HepG2 (cell line): ENCODE measurements around the gene ANKRD7. TPM values are rescaled to one million over a fixed set of nuclear protein-coding genes. Genes with fewer than 3 reads are reported as not detected.

Experiments used
- ATF7 ChIP-seq, 2 experiments: fragments of 450-650 bp in 1 of 2; sonication (generic) in 1 of 2; formaldehyde crosslinking in 1 of 2; IDR thresholded peaks; 2 replicates each; pipeline versions ENCODE4 v1.4.0 to v1.6.1; 2016 to 2020; ENCODE audit warnings: antibody characterized with exemption in 1 of 2, mild to moderate bottlenecking in 1 of 2, missing genetic modification reagents in 1 of 2
- CEBPB ChIP-seq: IDR thresholded peaks from 2 replicates; pipeline ENCODE4 v1.6.1; 2011; ENCODE audit warnings: low read depth, low read length, improper control_type of control experiment, borderline replicate concordance
- ERF ChIP-seq: IDR thresholded peaks from 2 replicates; pipeline ENCODE4 v1.6.1; 2018; ENCODE audit warnings: missing biosample characterization, missing genetic modification reagents
- HNRNPK ChIP-seq: fragments of 200-400 bp; formaldehyde crosslinking; IDR thresholded peaks from 2 replicates; pipeline ENCODE4 v1.6.1; 2018; ENCODE audit warnings: low read length, low read depth, moderate library complexity, mild to moderate bottlenecking; ENCODE audit not compliant: poor library complexity, severe bottlenecking
- KAT2B ChIP-seq: fragments of 150-350 bp; IDR thresholded peaks from 2 replicates; pipeline ENCODE4 v1.6.1; 2014; ENCODE audit warnings: low read depth, low read length, borderline replicate concordance
- KDM1A ChIP-seq: IDR thresholded peaks from 2 replicates; pipeline ENCODE4 v1.6.1; 2016; ENCODE audit warnings: missing compliant biosample characterization
- KDM3A ChIP-seq: IDR thresholded peaks from 2 replicates; pipeline ENCODE4 v1.6.1; 2018; ENCODE audit warnings: low read depth, missing compliant biosample characterization
- LCORL ChIP-seq, 2 experiments: fragments of 450-650 bp in 1 of 2; sonication (generic) in 1 of 2; formaldehyde crosslinking in 1 of 2; IDR thresholded peaks; 2 replicates each; pipeline versions ENCODE4 v1.5.0 to v1.6.1; 2017 to 2020; ENCODE audit warnings: antibody characterized with exemption in 1 of 2, missing genetic modification reagents in 1 of 2
- MIXL1 ChIP-seq: IDR thresholded peaks from 2 replicates; pipeline ENCODE4 v1.6.1; 2016
- MTA1 ChIP-seq: sonication (generic); formaldehyde crosslinking; IDR thresholded peaks from 2 replicates; pipeline ENCODE4 v1.4.0; 2020; ENCODE audit warnings: missing genetic modification reagents, mild to moderate bottlenecking, borderline replicate concordance
- REL ChIP-seq: sonication (generic); formaldehyde crosslinking; conservative IDR thresholded peaks from 2 replicates; pipeline ENCODE4 v1.8.0; 2022; ENCODE audit warnings: mild to moderate bottlenecking, missing genetic modification reagents, moderate library complexity
- SPEN ChIP-seq: sonication (generic); formaldehyde crosslinking; IDR thresholded peaks from 2 replicates; pipeline ENCODE4 v1.5.1; 2020; ENCODE audit warnings: low read depth, mild to moderate bottlenecking, missing genetic modification reagents
- TCF12 ChIP-seq, 2 experiments: fragments of 450-650 bp in 1 of 2; sonication (generic) in 1 of 2; formaldehyde crosslinking in 1 of 2; IDR thresholded peaks; 2 replicates each; pipeline versions ENCODE4 v1.6.1 to v1.8.0; 2017 to 2022; ENCODE audit warnings: antibody characterized with exemption in 1 of 2, mild to moderate bottlenecking in 1 of 2, missing genetic modification reagents in 1 of 2, moderate library complexity in 1 of 2
- ZFP36L2 ChIP-seq: sonication (generic); formaldehyde crosslinking; IDR thresholded peaks from 2 replicates; pipeline ENCODE4 v1.4.0; 2020; ENCODE audit warnings: missing genetic modification reagents
- ZKSCAN1 ChIP-seq: fragments of 150-350 bp; IDR thresholded peaks from 2 replicates; pipeline ENCODE4 v1.6.1; 2014; ENCODE audit warnings: low read length
- ZNF136 ChIP-seq: sonication (generic); formaldehyde crosslinking; IDR thresholded peaks from 2 replicates; pipeline ENCODE4 v1.8.1; 2022; ENCODE audit warnings: low read depth, mild to moderate bottlenecking, moderate library complexity, missing genetic modification reagents
- ZNF33B ChIP-seq: sonication (generic); formaldehyde crosslinking; IDR thresholded peaks from 2 replicates; pipeline ENCODE4 v1.5.1; 2020; ENCODE audit warnings: mild to moderate bottlenecking, missing genetic modification reagents
- ZNF512 ChIP-seq: sonication (generic); formaldehyde crosslinking; IDR thresholded peaks from 2 replicates; pipeline ENCODE4 v1.4.0; 2020; ENCODE audit warnings: mild to moderate bottlenecking, missing genetic modification reagents
- ZNF530 ChIP-seq: sonication (generic); formaldehyde crosslinking; IDR thresholded peaks from 2 replicates; pipeline ENCODE4 v1.5.0; 2020; ENCODE audit warnings: low read depth, mild to moderate bottlenecking, missing genetic modification reagents
- ZNF605 ChIP-seq: sonication (generic); formaldehyde crosslinking; IDR thresholded peaks from 2 replicates; pipeline ENCODE4 v1.8.0; 2022; ENCODE audit warnings: mild to moderate bottlenecking, missing genetic modification reagents
- ZNF768 ChIP-seq: sonication (generic); formaldehyde crosslinking; IDR thresholded peaks from 2 replicates; pipeline ENCODE4 v1.4.0; 2020; ENCODE audit warnings: missing genetic modification reagents
- polyA plus RNA-seq, 8 experiments: library from polyadenylated mRNA; depleted of rRNA in 3 of 8; stranded (reverse) in 7 of 8; unstranded in 1 of 8; fragments of >200 nt; fragmentation: Illumina TruSeq in 4 of 8; extraction: Trizol in 4 of 8; gene quantifications; 2 replicates each; pipeline versions ENCODE4 v1.2.1 to v1.2.3, GENCODE V29; 2011 to 2016; ENCODE audit warnings: low read depth in 4 of 8, missing spikeins in 1 of 8, mixed read lengths in 1 of 8; ENCODE audit not compliant: insufficient read depth in 1 of 8
- total RNA-seq, 5 experiments: library from RNA; depleted of rRNA; stranded (reverse); fragments of >200 nt; fragmentation: Illumina TruSeq; extraction: Trizol; gene quantifications; 2 replicates each; pipeline ENCODE4 v1.2.3, GENCODE V29; 2016; ENCODE audit warnings: low read depth in 1 of 5
- TF ChIP-seq, protein P1 (sequence below): sonication (generic); formaldehyde crosslinking; IDR thresholded peaks from 2 replicates; pipeline ENCODE4 v1.8.0; 2022; ENCODE audit warnings: missing genetic modification reagents, low read depth, mild to moderate bottlenecking, borderline replicate concordance
- TF ChIP-seq, protein P2 (sequence below): sonication (generic); formaldehyde crosslinking; conservative IDR thresholded peaks from 2 replicates; pipeline ENCODE4 v1.8.1; 2023; ENCODE audit warnings: missing genetic modification reagents
- TF ChIP-seq, protein P3 (sequence below): sonication (generic); formaldehyde crosslinking; IDR thresholded peaks from 2 replicates; pipeline ENCODE4 v1.4.0; 2020; ENCODE audit warnings: mild to moderate bottlenecking, missing genetic modification reagents

The ANKRD7 gene
- total and polyA plus RNA-seq, 2 of the 13 experiments (the other 11 are each of a cell fraction or from before 2014, with no cell fraction given): not detected

DNA sequence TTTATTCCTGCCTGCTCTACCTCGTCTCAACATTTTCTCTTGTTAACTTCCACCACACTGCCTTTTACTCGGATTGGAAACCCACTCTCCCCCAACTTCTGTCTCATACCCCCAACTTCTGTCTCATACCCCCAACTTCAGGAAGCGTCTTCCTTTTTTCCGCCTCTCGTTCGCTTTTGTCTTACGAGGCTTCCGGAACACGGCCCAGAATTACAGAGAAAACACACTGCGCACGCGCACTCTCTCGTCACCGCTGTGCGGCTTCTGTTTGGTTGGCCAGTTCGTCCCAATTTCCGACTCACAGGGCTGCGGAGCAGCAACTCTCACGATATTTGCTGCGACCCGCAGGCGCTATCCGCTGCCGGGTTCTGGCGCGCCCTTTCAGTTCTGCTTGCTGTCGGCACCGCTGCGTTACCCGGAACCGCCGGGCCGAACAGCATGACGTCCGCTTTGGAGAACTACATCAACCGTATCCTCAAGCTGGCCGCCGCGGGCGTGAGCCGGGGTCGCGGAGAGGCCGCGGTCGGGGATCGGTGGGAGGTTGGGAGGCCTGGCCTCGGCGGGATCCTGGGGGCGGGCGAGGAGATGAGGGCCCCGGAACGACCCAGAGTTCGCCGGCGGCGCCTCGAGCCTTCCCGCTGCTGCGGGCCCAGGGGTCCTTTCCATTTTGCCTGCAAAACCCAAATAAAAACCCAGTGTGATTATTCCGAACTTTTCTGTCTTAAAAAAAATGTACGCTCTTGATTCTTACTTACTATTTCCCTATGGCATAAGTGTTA lies 40.5 kb upstream of the ANKRD7 start, which contains the start of gene LSM8 (continued):
- no peak for TF ChIP-seq HNRNPK
- TF ChIP-seq, protein P1, sequence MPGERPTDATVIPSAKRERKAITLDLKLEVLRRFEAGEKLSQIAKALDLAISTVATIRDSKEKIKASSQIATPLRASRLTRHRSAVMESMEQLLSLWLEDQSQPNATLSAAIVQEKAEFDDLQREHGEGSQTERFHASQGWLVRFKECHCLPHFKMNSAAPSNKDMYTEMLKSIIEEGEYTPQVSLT (CRISPR knock-in tag): no peak
- no peak for TF ChIP-seq MTA1
- no peak for TF ChIP-seq CEBPB
- peak; percentile 76; the same call in 1 of the 2 replicates for TF ChIP-seq ZNF768
- TF ChIP-seq ZNF530 (CRISPR knock-in tag): no peak
- TF ChIP-seq ZNF512 (CRISPR knock-in tag): peak; percentile 37; the same call in 1 of the 2 replicates
- no peak for TF ChIP-seq ATF7 (IDR thresholded peaks at IDR 0.05)
- TF ChIP-seq ATF7 (CRISPR knock-in tag; IDR thresholded peaks at IDR 0.05): no peak
- TF ChIP-seq ZNF33B: peak; percentile 74; the same call in 1 of the 2 replicates
- TF ChIP-seq KDM1A (CRISPR knock-in tag): no peak
- TF ChIP-seq REL (CRISPR knock-in tag): no peak
- no peak for TF ChIP-seq ZKSCAN1
- TF ChIP-seq MIXL1 (CRISPR knock-in tag): peak; percentile 38; the same call in 1 of the 2 replicates
- no peak for TF ChIP-seq TCF12 (IDR thresholded peaks at IDR 0.05)
- no peak for TF ChIP-seq TCF12 (CRISPR knock-in tag; IDR thresholded peaks at IDR 0.05)
- no peak for TF ChIP-seq KAT2B
- TF ChIP-seq, protein P2, sequence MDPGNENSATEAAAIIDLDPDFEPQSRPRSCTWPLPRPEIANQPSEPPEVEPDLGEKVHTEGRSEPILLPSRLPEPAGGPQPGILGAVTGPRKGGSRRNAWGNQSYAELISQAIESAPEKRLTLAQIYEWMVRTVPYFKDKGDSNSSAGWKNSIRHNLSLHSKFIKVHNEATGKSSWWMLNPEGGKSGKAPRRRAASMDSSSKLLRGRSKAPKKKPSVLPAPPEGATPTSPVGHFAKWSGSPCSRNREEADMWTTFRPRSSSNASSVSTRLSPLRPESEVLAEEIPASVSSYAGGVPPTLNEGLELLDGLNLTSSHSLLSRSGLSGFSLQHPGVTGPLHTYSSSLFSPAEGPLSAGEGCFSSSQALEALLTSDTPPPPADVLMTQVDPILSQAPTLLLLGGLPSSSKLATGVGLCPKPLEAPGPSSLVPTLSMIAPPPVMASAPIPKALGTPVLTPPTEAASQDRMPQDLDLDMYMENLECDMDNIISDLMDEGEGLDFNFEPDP (CRISPR knock-in tag): no peak
- 0 out of 2 replicates have a peak, but pooled peaks have one; percentile 20 for TF ChIP-seq KDM3A
- no peak for TF ChIP-seq ZFP36L2 (CRISPR knock-in tag)
- 0 out of 2 replicates have a peak, but pooled peaks have one; percentile 43 for TF ChIP-seq ERF
- TF ChIP-seq SPEN (CRISPR knock-in tag): peak; percentile 79
- 0 out of 2 replicates have a peak, but pooled peaks have one; percentile 41 for TF ChIP-seq ZNF605
- TF ChIP-seq, protein P3, sequence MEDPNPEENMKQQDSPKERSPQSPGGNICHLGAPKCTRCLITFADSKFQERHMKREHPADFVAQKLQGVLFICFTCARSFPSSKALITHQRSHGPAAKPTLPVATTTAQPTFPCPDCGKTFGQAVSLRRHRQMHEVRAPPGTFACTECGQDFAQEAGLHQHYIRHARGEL (CRISPR knock-in tag): no peak
- 0 out of 2 replicates have a peak, but pooled peaks have one; percentile 23 for TF ChIP-seq ZNF136 (CRISPR knock-in tag)
- 0 out of 2 replicates have a peak, but pooled peaks have one; percentile 22 for TF ChIP-seq LCORL (IDR thresholded peaks at IDR 0.05)
- no peak for TF ChIP-seq LCORL (CRISPR knock-in tag; IDR thresholded peaks at IDR 0.05)
